Measurements from ENCODE around the gene PCDHB8.
A peak's percentile ranks its signal among the peaks of the same experiment; 100 is the strongest.
"Not testable (repeated sequence)": the region's sequence is repeated elsewhere in the genome, so short reads cannot be mapped to it uniquely, and the experiment has no call there.

Gene PCDHB8

GRCh38 chr5:141177577-141178191, at the start of gene PCDHB8:
TSS of gene PCDHB8 (plus strand) at chr5:141177790. CDS start at chr5:141178035, 245 bp downstream.
- DNase-seq (ENCODE audit: low spot score): peak; percentile 91

- DNase-seq (ENCODE audit: low spot score): no peak
These were observed 42.4 kb upstream of the PCDHB8 start, which contains the start of gene PCDHB5 for GRCh38 chr5:141135030-141135717. TSS of gene PCDHB5 (plus strand) at chr5:141135206. CDS start at chr5:141135435, 229 bp downstream.

GRCh38 chr5:141135718-141136266, 41.8 kb upstream of the PCDHB8 start:
- no peak for DNase-seq (ENCODE audit: low spot score)

GRCh38 chr5:141137346-141137745, 40.2 kb upstream of the PCDHB8 start:
- DNase-seq (ENCODE audit: low spot score): not testable (repeated sequence)

GRCh38 chr5:141149812-141150211, 27.8 kb upstream of the PCDHB8 start, which contains the start of gene PCDHB6:
TSS of gene PCDHB6 (plus strand) at chr5:141150057. CDS start at chr5:141150258, 201 bp downstream.
- DNase-seq (ENCODE audit: low spot score): no peak

- DNase-seq (ENCODE audit: low spot score): no peak
These were observed 27.2 kb upstream of the PCDHB8 start for GRCh38 chr5:141150224-141150992.

- DNase-seq (ENCODE audit: low spot score): no peak
These were observed 26.6 kb upstream of the PCDHB8 start for GRCh38 chr5:141150993-141151325.

GRCh38 chr5:141151632-141152031, 26.0 kb upstream of the PCDHB8 start:
- not testable (repeated sequence) for DNase-seq (ENCODE audit: low spot score)

- not testable (repeated sequence) for DNase-seq (ENCODE audit: low spot score)
These were observed 25.5 kb upstream of the PCDHB8 start for GRCh38 chr5:141152096-141152495.

GRCh38 chr5:141155540-141156374, 21.8 kb upstream of the PCDHB8 start:
- DNase-seq (ENCODE audit: low spot score): peak; percentile 59

GRCh38 chr5:141157356-141157755, 20.2 kb upstream of the PCDHB8 start:
- DNase-seq (ENCODE audit: low spot score): not testable (repeated sequence)

GRCh38 chr5:141157901-141158300, 19.7 kb upstream of the PCDHB8 start:
- not testable (repeated sequence) for DNase-seq (ENCODE audit: low spot score)

- peak; percentile 36 for DNase-seq (ENCODE audit: low spot score)
These were observed 5.0 kb upstream of the PCDHB8 start, which contains the start of gene PCDHB7 for GRCh38 chr5:141172381-141173204. TSS of gene PCDHB7 (plus strand) at chr5:141172644. CDS start at chr5:141172836, 192 bp downstream.

GRCh38 chr5:141174291-141175104, 3.1 kb upstream of the PCDHB8 start:
- not testable (repeated sequence) for DNase-seq (ENCODE audit: low spot score)

- DNase-seq (ENCODE audit: low spot score): no peak
These were observed 1.7 kb upstream of the PCDHB8 start for GRCh38 chr5:141175933-141176332.

GRCh38 chr5:141179371-141179770, 1.8 kb downstream of the PCDHB8 start:
- not testable (repeated sequence) for DNase-seq (ENCODE audit: low spot score)

GRCh38 chr5:141179876-141180275, 2.3 kb downstream of the PCDHB8 start:
- not testable (repeated sequence) for DNase-seq (ENCODE audit: low spot score)

- no peak for DNase-seq (ENCODE audit: low spot score)
These were observed 2.7 kb downstream of the PCDHB8 start for GRCh38 chr5:141180313-141180712.

GRCh38 chr5:141182248-141182647, 4.7 kb downstream of the PCDHB8 start, which contains the start of gene PCDHB16:
TSS of gene PCDHB16 (plus strand) at chr5:141182387. CDS start at chr5:141182560, 173 bp downstream.
- no peak for DNase-seq (ENCODE audit: low spot score)
